HG03565 (cell line): ENCODE results near the gene NPFF.

Experiments
- ATAC-seq: cut with Tn5 transposase; IDR thresholded peaks from one replicate; pipeline ENCODE4 v1.9.1; 2021; ENCODE audit warnings: mild to moderate bottlenecking, moderate library complexity; ENCODE audit not compliant: unreplicated experiment

NPFF gene

DNA sequence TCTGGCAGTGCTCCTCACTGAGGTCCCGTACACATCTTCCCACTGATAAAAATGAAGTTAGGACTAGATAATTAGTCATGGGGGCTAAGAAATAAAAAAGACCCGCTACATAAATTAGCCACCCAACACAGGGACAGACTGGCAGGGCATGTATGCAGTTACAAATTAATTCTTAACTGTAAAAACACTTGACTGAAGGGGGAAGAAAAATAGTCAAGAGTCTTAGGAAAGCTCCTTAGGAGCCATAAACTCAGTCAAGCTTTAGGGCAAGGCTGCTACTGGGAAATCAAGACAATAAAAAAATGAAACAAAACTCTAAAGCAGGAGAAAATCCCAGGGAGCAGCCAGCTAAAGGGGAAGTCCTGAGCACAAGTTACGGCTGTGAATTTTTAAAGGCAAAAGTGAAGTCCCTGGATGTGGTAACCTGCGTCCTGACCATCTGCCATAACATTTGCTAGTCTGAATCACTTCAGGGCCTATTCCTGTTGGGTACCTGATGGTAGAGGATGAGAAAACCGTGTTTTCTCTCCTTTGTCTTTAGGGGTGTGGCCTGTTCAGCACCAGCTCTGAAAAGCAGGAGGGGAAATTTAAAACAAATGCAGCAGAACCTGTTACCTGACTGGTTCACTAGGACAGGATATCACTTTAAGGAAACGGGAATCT lies 7.5 kb upstream of the NPFF start:
- ATAC-seq = no peak

DNA sequence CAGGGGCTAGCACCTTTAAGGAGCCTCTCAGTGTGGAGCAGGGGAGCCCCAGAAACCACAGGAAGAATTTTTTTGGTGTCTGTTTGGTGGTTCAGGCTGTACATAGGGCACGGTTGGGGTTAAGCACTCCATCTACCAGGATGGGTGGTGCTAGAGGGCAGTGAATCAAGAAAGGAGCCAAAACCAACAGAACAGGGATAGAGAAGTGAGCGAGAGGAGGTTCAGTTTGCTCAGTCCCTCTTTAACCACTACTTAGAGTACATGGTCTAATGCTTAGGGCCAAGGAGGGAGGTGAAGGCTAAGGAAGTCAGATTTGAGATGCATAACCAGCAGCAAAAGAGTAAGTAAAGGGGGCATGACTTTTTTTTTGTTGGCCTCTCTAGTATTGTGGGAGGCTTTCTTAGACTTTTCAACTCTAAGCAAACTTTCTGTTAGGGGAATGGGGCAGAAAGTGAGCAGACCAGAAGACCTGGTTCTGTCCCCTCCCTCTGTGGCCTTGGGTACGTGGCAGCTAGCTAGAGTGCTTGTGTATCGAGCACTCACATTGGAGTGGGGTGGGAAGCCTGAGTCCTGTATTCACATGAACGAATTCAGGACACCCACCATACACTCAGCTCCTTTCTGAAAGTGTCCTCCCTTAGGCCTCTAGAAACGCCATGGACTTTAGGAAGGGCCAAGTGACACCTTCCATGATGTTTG lies 6.6 kb upstream of the NPFF start:
- ATAC-seq = no peak

DNA sequence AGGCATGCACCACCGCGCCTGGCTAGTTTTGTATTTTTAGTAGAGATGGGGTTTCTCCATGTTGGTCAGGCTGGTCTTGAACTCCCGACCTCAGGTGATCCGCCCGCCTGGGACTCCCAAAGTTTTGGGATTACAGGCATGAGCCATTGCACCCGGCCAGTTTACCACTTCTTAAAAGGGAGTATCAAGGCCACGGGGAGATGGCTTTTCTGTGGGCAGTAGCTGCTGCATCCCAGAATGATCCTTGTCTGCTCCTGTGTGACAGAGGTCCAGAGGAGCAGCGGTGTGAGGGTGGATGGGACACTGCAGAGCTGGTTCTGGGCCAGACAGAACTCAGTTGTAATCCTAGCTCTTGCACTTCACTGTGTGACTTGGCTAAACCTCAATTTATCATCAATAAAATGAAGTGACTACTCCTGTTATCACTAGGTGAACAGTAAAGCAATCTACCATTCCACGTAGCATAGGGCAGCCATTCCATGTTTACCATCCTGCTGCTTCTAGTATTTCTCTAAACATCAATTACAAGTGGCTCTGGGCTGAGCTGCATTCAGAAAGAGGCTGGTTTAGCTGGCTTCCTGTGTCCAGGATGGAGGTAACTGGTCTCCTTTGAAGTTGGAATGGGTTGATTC lies 3.0 kb upstream of the NPFF start:
- no peak for ATAC-seq

DNA sequence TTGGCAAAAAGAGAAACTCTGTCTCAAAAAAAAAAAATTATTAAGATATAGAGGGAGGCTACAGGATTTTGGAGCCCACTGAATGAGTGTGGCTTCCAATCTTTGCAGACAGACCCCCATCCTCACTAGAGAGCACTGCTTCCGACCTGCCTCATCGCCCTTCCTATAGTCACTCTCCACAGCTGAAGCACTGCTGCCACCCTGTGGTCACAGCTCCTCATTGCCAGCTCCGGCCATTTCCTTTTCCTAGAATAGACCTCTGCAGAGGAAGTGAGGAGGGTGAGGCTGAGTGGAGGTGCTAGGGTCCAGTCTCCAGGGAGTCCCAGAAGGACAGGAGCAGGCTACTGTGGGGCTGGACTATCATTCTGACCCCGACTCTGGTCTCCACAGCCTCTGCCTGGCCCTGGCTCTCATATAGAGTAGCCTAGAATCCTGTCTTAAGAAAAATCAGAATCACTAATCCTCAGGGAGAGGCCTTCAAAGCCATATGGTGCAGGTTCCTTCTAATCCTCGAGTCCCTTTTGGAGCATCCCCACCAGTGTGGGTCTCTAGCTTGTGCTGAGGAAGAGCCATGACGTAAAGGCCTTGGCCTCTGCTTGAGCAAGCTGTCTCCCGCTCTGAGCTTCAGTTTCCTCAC lies 1.4 kb upstream of the NPFF start:
- ATAC-seq = peak; percentile 81

DNA sequence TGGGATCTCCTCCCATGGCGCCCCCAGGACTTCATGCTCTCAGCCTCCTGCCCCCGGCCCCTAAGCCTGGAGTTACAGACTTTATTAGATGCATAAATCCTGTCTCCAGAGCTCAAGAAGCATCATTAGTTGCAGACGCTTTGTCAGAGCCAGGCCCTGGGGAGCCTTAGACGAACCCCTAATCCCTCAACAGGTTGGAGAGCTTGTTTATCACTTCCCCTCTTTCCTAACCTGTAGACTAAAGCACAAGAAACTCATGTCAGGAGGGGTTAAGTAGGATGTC lies 260 bp upstream of the NPFF start:
- no peak for ATAC-seq

DNA sequence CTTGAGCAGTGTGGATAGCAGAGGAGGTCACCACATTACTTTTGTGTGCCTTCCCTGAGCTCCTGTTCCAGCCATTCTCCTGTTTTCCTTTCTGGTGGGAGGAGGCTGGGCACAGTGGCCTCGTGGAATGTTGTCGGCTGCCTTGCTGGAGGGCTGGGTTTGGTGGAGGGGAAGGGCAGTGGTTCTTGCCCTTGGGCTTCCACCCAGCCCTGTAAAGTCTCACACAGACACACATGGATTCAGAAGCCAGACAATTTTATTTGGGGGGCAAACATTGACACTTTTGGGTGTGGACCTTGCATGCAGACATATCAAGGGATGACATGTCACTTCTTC lies 866 bp downstream of the NPFF start:
- no peak for ATAC-seq

DNA sequence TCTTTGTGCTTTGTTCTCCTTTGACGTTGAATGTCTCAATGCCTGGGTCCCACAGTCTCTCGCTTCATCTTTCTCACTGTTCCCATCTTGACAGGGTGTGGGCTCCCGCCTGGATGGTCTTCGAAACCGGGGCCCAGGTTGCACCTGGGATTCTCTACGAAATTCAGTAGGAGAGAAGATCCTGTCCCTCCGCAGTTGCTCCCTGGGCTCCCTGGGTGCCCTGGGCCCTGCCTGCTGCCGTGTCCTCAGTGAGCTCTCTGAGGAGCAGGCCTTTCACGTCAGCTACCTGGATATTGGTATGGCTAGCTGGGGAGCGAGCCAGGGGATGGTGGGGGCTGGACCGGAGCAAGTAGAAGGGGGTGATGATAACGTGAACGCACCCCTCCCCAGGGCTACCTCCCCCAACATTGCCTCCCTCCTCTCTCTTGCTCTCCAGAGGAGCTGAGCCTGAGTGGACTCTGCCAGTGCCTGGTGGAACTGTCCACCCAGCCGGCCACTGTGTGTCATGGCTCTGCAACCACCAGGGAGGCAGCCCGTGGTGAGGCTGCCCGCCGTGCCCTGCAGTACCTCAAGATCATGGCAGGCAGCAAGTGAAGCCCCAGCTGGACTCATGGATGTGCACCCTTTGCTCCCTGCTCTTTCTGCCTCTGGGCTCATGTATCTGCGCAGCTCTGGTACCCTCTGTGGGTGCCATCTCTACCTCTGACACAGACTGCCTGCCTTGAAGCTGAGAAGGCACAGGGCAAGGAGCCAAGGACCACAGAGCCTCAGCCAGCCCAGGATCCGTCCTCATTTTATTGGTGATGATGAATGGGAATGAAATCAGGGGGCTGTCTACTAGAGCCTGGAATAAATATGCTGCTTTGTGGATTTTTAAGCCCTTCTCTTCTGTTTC lies 1.5 kb downstream of the NPFF start:
- no peak for ATAC-seq

DNA sequence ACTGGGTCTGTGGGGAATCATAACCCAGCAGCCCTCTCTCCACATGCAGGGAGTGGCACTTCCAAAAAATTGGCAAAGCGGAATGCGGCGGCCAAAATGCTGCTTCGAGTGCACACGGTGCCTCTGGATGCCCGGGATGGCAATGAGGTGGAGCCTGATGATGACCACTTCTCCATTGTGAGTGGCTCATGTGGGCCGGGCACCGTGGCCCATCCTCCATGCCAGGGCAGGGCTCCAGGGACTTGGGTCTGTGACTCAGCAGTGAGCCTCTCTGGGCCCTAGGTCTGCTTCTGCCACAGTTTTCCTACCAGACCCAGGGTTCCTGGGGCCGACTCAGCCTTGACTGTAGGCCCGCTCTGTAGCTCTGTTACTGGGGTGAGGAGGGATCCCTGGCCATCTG lies 2.2 kb downstream of the NPFF start:
- ATAC-seq = no peak

DNA sequence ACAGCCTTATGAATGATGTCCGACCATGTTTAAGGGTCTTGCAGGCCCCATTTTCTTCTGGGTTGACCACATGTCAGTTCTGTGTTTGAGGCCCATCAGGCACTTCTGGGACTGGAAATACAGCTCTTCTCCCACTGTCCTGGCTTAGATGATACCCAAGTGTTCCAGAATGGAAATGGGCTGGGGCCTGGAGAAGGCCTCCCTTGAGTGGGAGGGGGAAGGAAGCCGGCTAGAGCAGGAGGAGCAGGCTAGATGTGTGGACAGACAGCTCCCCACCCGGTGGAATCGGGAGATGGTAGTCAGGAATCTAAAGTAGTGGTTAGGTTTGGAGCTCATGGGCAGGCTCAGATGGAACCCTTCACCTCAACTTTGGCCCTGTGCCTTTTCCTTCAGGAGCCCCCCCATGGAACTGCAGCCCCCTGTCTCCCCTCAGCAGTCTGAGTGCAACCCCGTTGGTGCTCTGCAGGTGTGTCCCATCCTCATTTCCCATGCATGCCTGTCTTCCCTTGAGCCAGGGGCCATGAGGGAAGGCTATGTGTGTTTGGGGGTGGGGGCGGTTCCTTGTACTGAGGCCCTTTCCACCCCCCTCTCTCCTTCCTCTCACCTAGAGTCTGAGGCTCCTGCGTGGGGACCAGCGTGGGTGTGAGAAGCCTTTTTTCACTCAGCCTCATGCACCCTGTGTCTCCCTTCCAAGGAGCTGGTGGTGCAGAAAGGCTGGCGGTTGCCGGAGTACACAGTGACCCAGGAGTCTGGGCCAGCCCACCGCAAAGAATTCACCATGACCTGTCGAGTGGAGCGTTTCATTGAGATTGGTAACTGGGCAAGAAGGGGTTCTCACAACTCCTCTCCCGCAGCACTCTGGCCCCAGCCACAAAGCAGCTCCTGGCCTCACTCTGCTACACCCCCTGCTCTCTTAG lies 3.0 kb downstream of the NPFF start:
- no peak for ATAC-seq

DNA sequence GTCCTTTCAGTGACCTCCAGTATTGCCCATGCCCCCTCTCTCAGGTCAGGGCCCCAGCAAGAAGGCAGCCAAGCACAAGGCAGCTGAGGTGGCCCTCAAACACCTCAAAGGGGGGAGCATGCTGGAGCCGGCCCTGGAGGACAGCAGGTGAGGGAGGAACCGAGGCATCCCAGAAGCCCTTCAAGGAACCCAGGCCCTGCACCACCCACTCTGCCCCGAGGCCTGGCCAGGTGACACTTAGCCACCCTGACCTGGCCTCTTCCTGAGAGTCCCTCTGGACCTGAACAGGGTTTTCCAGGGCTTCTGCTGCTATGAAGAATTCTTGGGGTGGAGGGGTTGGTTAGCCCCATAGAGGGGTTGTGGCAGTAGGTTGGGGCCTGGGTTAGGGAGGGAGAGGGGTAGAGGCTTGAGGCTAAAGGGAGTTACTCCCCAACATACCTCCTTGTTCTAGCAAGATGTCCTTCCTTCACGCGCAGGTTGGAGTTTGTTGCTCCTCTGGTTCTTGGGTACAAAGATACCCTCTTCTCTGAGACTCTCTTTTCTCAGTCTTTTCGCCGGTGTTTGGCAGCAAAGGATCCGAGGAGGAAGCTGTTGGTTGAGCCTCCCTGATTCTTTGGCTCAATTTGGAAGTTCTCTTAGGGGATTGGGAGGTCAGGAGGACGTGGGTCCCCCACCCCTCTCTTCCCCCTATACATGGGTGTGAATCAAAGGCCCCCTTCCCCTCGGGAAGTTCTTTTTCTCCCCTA lies 4.1 kb downstream of the NPFF start:
- no peak for ATAC-seq

DNA sequence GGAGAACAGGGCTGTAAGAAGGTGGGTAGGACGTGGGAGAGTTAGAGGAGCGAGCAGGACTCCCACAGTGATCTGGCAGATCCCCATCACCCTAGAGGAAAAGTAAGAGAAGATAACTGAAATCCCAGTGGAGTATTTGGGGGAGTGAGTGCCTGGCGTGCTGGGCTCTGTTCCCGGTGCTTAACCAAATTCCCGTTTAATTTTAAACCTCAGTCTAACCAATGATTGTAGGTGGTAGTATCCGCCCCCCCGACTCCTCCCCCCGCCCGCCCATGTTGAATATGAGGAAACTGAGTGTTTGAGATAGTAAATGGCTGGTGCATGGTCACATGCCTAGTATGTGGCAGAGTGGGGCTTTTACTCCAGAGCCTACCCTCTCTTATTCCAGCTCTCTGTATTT lies 5.0 kb downstream of the NPFF start:
- no peak for ATAC-seq

DNA sequence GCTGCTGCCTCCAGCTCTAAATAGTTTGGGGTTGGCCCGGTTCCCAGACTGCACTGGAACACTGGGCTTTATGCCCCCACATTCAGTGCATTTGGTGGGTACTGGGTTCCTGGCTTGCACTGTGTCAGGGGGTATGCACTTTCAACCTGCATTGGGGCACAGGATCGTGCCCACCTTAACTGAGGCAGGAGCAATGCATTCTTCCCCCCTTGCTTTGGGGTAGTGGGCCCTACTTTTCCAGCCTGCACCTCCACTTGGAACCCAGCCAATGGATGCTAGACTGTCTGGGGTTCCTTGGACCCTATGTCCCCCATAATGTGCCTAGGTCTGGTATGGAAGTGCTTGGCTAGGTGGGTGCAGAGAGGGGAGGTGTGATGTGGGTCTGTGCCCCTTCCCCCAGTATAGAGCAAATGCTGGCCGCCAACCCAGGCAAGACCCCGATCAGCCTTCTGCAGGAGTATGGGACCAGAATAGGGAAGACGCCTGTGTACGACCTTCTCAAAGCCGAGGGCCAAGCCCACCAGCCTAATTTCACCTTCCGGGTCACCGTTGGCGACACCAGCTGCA lies 5.6 kb downstream of the NPFF start:
- ATAC-seq = no peak

DNA sequence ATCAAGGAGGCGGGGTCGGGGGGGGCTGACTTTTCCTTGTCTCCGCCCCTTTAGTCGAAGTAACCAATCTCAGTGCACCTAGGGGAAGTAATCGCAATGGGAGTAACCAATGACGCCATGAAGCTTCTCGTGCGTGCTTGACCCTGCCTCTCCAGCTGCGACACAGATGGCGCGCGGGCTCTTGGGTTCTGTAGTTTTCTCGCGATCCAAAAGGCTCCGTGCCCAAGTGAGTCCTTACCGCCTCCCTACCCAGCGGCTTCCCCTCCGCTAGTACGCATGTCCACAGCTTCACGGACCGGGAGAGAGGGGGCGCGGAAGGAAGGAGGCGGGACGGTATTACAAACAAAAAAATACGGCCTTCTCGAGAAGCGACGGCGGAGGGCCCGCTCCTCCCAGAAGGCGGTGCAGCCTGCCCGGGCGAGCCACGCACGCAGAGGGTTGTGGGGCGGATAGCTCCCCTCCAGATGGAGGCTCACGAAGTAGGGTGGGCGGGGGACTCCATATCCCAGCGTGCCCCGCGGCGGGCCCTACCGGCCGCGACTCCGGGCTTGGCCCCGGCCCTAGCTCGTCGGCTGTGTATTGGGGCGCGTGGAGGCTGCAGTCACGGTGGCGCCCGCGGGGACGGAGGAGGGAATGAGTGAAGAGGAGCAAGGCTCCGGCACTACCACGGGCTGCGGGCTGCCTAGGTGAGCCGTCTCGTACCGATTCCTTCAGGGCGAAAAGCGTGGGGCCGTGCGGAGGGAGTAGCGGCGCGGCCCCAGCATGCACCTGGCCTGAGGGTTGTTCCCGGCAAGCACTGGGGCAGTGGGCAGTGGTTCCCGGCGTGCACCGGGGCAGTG lies 6.3 kb downstream of the NPFF start, which contains the start of gene TARBP2:
Gene TARBP2 (plus strand): TSS at position 508 of the 839 bp plus-strand sequence. CDS start 126 bp downstream, at position 634.
- ATAC-seq = peak; percentile 78

DNA sequence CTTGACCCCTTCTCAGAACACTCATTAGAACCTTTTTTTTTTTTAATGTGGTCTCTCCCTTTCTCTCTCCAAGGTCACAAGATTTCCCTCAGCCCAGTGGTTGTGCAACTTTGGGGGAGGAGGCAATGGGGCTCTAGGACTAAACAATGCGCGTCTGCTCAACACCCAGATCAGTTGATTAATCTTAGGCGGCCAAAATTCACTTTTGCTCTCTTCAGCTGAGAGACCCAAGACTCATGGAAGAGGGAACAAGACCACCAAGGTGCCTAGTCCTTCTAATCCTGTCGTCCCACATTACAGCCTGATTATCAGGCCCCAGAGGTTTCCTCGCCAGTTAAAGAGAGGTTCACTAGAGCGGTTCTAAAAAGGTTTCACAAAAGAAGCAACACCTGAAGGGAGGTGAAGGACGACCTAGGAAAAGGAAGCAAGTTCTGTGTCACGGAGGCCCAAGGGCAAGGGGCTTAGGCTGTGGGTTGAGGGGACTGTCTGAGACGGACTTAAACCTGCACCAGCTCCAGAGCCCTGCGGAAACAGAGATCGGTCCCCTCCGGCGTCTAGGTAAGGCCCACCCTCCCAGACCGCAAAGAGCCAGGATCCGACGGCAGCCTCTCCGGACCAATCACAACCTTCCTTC lies 7.0 kb downstream of the NPFF start:
- ATAC-seq = no peak

DNA sequence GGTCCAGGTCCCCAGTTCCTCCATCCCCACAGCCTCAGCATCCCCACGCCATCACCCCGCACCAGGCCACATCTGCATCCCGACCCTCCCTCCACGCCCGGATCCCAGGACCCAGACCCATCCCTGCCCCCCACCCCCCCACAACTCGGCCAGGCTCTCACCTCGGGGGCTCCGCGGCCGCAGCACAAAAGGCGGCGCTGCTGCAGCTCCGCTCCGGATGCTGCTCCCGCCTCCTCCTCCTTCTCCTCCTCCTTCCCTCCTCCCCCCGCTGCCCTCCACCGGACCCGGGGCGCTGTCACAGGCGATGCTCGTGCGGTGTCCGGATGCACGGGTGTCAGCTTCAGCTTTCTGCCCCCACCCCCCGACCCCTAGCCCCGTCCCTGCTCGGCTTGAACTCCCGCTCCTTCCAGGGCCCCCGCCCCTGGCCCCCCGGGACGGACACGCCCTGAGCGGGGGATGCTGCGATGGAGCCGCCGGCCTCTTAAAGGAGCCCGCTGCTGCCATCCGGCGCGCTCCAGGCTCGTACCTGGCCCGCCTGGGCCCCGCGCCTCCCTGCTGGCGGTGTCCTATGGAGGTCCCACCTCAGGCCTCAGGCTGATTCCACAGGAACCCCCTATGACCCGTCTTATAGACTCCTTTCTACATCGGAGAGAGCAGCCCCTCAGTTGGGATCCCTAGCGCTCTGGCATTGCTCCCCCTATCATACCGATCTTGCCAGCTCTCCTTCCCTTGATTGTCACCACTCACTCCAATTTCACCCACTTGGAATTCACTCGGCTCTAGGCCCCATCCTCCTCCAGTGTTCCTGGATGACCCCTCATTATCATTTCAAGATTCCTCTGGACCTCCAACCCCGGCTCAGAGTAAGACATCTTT lies 7.8 kb downstream of the NPFF start, which contains the start of gene MAP3K12:
Gene MAP3K12 (minus strand): TSS at position 193 of the 876 bp plus-strand sequence. CDS start 12,067 bp downstream, outside the sequence.
- ATAC-seq = no peak

DNA sequence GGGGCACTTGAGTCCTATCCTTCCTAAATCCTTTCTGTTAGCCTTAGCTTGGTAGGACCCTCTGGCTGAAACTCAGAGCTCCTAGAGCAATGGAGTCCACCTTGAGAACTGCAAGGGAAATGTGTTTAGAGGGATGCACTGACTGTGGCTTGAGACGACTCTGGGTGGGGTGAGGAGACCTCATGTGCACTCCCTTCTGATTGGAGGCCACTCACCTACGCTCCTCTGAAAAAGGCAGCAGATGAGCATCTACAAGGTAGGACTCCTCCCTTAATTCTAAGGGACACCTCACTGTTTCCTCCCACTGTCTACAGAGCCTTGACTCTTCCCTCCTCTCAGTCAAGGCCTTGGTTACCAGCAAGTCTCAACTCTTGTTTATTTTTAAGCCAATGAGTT lies 9.1 kb downstream of the NPFF start:
- ATAC-seq = no peak

DNA sequence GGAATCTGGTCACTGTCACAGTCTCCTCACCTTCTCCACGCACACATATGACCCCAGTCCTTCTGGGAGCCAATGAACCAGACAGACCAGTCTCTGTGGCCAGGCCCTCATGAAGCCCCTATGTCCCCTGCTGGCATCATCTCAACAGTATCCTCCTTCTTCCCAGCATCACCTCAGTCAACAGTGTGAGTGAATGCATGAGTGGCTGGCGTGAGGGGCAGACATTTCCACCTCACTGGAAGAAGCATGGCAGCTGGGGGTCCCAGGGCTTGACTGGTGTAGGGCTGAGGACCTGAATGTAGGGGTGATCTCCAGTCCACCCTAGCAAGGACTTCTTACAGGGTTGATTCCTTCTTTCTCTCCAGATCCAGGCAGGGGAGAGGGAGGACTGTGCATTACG lies 9.8 kb downstream of the NPFF start:
- ATAC-seq = no peak
